Right lobe of liver (tissue), 4 donors: ENCODE results near the gene RHOC.

ENCODE experiments used
- POLR2A ChIP-seq: fragments of 450-650 bp; IDR thresholded peaks from one replicate; pipeline ENCODE4 v1.6.1; 2017; ENCODE audit warnings: antibody characterized with exemption, mild to moderate bottlenecking
- TF ChIP-seq, protein P1 (sequence below), 4 donors: fragments of 200-600 bp in 3 of 4; fragments of 450-650 bp in 1 of 4; IDR thresholded peaks; one replicate each; pipeline versions ENCODE4 v1.5.1 to v1.8.0; 2016 to 2022; ENCODE audit warnings: antibody characterized with exemption in 4 of 4, mild to moderate bottlenecking in 2 of 4
- donor health status: DM: no; HTN: no; CAD: no.
- donor health status: DM: no; HTN: no; CAD: no.
- donor health status: DM: no; HTN: yes; CAD: no.

GRCh38 chr1:112727716-112728115 lies 20.8 kb upstream of the RHOC start:
- TF ChIP-seq, protein P1, sequence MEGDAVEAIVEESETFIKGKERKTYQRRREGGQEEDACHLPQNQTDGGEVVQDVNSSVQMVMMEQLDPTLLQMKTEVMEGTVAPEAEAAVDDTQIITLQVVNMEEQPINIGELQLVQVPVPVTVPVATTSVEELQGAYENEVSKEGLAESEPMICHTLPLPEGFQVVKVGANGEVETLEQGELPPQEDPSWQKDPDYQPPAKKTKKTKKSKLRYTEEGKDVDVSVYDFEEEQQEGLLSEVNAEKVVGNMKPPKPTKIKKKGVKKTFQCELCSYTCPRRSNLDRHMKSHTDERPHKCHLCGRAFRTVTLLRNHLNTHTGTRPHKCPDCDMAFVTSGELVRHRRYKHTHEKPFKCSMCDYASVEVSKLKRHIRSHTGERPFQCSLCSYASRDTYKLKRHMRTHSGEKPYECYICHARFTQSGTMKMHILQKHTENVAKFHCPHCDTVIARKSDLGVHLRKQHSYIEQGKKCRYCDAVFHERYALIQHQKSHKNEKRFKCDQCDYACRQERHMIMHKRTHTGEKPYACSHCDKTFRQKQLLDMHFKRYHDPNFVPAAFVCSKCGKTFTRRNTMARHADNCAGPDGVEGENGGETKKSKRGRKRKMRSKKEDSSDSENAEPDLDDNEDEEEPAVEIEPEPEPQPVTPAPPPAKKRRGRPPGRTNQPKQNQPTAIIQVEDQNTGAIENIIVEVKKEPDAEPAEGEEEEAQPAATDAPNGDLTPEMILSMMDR (IDR thresholded peaks at IDR 0.05) = no peak
- no peak for TF ChIP-seq POLR2A
